Caco-2 (cell line): Measurements from ENCODE around the gene RING1. TPM values are rescaled to one million over a fixed set of nuclear protein-coding genes. Genes with fewer than 3 reads are reported as not detected.

Experiments used
- BruUV-seq: library from RNA; stranded (reverse); fragments of 400-500 nt; replicated peaks from 2 replicates; lab custom pipeline; 2021; lab: Mats Ljungman, UMichigan
- CTCF ChIA-PET: fragments of 300-600 bp; sonication (Branson Sonifier 250); formaldehyde crosslinking; loops from one replicate; lab custom pipeline; 2022; ENCODE audit warnings: antibody characterized with exemption; lab: Charles Lee
- POLR2A ChIA-PET: fragments of 300-600 bp; sonication (Branson Sonifier 250); formaldehyde crosslinking; loops from one replicate; lab custom pipeline; 2022; ENCODE audit warnings: antibody characterized with exemption; lab: Charles Lee
- DNase-seq, 2 experiments: peaks; one replicate each; pipeline versions ENCODE4 v3.0.0 to v3.0.0-alpha.2; 2020 to 2022
- H3K27me3 ChIP-seq: replicated peaks from 2 replicates; pipeline ENCODE4 v1.6.0; 2011; ENCODE audit warnings: low read length; ENCODE audit not compliant: control insufficient read depth, insufficient read depth
- H3K36me3 ChIP-seq: 2 replicates; pipeline ENCODE4 v1.5.1; 2011; ENCODE audit warnings: low read length; ENCODE audit not compliant: control insufficient read depth, insufficient read depth
- H3K4me1 ChIP-seq: fragments of 250-450 bp; sonication (Bioruptor Pico); 2 replicates; pipeline ENCODE4 v1.5.1; 2020; ENCODE audit warnings: mild to moderate bottlenecking
- H3K4me3 ChIP-seq: 2 replicates; pipeline ENCODE4 v1.5.1; 2011; ENCODE audit warnings: low read depth, mild to moderate bottlenecking, control low read depth, low read length
- H3K9me3 ChIP-seq: fragments of 250-450 bp; sonication (Bioruptor Pico); 2 replicates; pipeline ENCODE4 v1.5.1; 2020; ENCODE audit warnings: mild to moderate bottlenecking, moderate library complexity
- H3K27ac Mint-ChIP-seq: one replicate; pipeline ENCODE4 v1.8.0; 2022; ENCODE audit warnings: mixed read lengths; ENCODE audit not compliant: unreplicated experiment
- H3K27me3 Mint-ChIP-seq: one replicate; pipeline ENCODE4 v1.8.0; 2022; ENCODE audit warnings: mixed read lengths; ENCODE audit not compliant: insufficient read depth, unreplicated experiment
- H3K36me3 Mint-ChIP-seq: one replicate; pipeline ENCODE4 v1.8.0; 2022; ENCODE audit warnings: mild to moderate bottlenecking, mixed read lengths; ENCODE audit not compliant: insufficient read depth, unreplicated experiment
- H3K4me1 Mint-ChIP-seq: one replicate; pipeline ENCODE4 v1.8.0; 2022; ENCODE audit warnings: low read depth, mixed read lengths; ENCODE audit not compliant: unreplicated experiment
- H3K4me3 Mint-ChIP-seq: one replicate; pipeline ENCODE4 v1.8.0; 2022; ENCODE audit warnings: mild to moderate bottlenecking, moderate library complexity, mixed read lengths; ENCODE audit not compliant: unreplicated experiment
- H3K9me3 Mint-ChIP-seq: one replicate; pipeline ENCODE4 v1.8.0; 2022; ENCODE audit warnings: mixed read lengths; ENCODE audit not compliant: unreplicated experiment
- CTCF ChIP-seq, 2 experiments: fragments of 200-600 bp in 1 of 2; IDR thresholded peaks; 1 replicate in 1 of 2; 2 replicates in 1 of 2; pipeline versions ENCODE4 v1.5.1 to v1.8.0; 2011 to 2022; ENCODE audit warnings: antibody characterized with exemption in 1 of 2, control low read depth in 1 of 2, inconsistent platforms in 1 of 2, low read depth in 1 of 2, low read length in 1 of 2, mild to moderate bottlenecking in 1 of 2, moderate library complexity in 1 of 2; ENCODE audit not compliant: insufficient read depth in 1 of 2, severe bottlenecking in 1 of 2, unreplicated experiment in 1 of 2
- intact Hi-C: fragments of 100-400 bp; cut with micrococcal nuclease; formaldehyde crosslinking; loops from one replicate; pipeline ENCODE4 v1.10.0; 2022; ENCODE audit not compliant: unreplicated experiment
- total RNA-seq: library from RNA; stranded (reverse); gene quantifications from 2 replicates; pipeline ENCODE4 v1.2.3, GENCODE V29; 2022

RING1 gene
- total RNA-seq, 1 experiment from 2014 or later, result 32.0 TPM

GRCh38 chr6:33176906-33177305 is 31.4 kb upstream of the RING1 start:
- ChIA-PET POLR2A (interaction anchor here (0.6 kb wide), 1 partner anchor 1218 kb away, joined by 11 read pairs; no protein-coding TSS in a partner anchor), CTCF (no interaction called here)
- H3K4me1 ChIP-seq, result no peaks in the 10 kb centered on the region
- no peak overlapping the region for H3K4me3 ChIP-seq
- Mint-ChIP-seq H3K27me3 (peaks cover 16% of the 10 kb centered on the region), H3K9me3 (no peaks in the 10 kb centered on the region), H3K4me3 (no peak overlapping the region), H3K36me3 (no peaks in the 10 kb centered on the region), H3K4me1 (no peaks in the 10 kb centered on the region), H3K27ac (no peak overlapping the region)
- no peaks in the 10 kb centered on the region for H3K9me3 ChIP-seq
- BruUV-seq, result no TSS peak
- intact Hi-C loops, result no loop called here
- no peaks in the 10 kb centered on the region for H3K27me3 ChIP-seq
- TF ChIP-seq CTCF (IDR thresholded peaks at IDR 0.05; ENCODE audit: insufficient read depth in 1 of 2, low read depth in 1 of 2, low read length in 1 of 2, severe bottlenecking in 1 of 2, unreplicated experiment in 1 of 2), result no peak
- DNase-seq, result no peak
- H3K36me3 ChIP-seq, result no peaks in the 10 kb centered on the region

- no peak overlapping the region for H3K27ac Mint-ChIP-seq
- TF ChIP-seq CTCF (IDR thresholded peaks at IDR 0.05; ENCODE audit: insufficient read depth in 1 of 2, low read depth in 1 of 2, low read length in 1 of 2, severe bottlenecking in 1 of 2, unreplicated experiment in 1 of 2), result no peak
- H3K27me3 ChIP-seq, result no peaks in the 10 kb centered on the region
- intact Hi-C loops, result no loop called here
- no peaks in the 10 kb centered on the region for H3K36me3 ChIP-seq
- no peaks in the 10 kb centered on the region for H3K4me1 ChIP-seq
- DNase-seq, result no peak
- H3K4me3 Mint-ChIP-seq, result no peak overlapping the region
- BruUV-seq, result no TSS peak
- H3K36me3 Mint-ChIP-seq, result no peaks in the 10 kb centered on the region
- H3K4me3 ChIP-seq, result no peak overlapping the region
- ChIA-PET POLR2A (interaction anchor here (0.6 kb wide), 1 partner anchor 1218 kb away, joined by 11 read pairs; no protein-coding TSS in a partner anchor), CTCF (no interaction called here)
- no peaks in the 10 kb centered on the region for H3K4me1 Mint-ChIP-seq
- no peaks in the 10 kb centered on the region for H3K9me3 ChIP-seq
- H3K9me3 Mint-ChIP-seq, result peaks cover 4% of the 10 kb centered on the region
- peaks cover 16% of the 10 kb centered on the region for H3K27me3 Mint-ChIP-seq
These were observed 30.5 kb upstream of the RING1 start for GRCh38 chr6:33177552-33178446.

GRCh38 chr6:33178755-33179475 is 29.4 kb upstream of the RING1 start:
- Mint-ChIP-seq H3K4me3 (no peak overlapping the region), H3K27me3 (peaks cover 16% of the 10 kb centered on the region), H3K27ac (no peak overlapping the region), H3K36me3 (no peaks in the 10 kb centered on the region), H3K4me1 (no peaks in the 10 kb centered on the region), H3K9me3 (peaks cover 15% of the 10 kb centered on the region)
- Histone ChIP-seq H3K36me3 (no peaks in the 10 kb centered on the region), H3K4me3 (no peak overlapping the region), H3K9me3 (no peaks in the 10 kb centered on the region), H3K27me3 (no peaks in the 10 kb centered on the region), H3K4me1 (no peaks in the 10 kb centered on the region)
- TF ChIP-seq CTCF (IDR thresholded peaks at IDR 0.05; ENCODE audit: insufficient read depth in 1 of 2, low read depth in 1 of 2, low read length in 1 of 2, severe bottlenecking in 1 of 2, unreplicated experiment in 1 of 2), result no peak
- POLR2A ChIA-PET, result no interaction called here
- DNase-seq, result no peak
- BruUV-seq, result no TSS peak
- intact Hi-C loops, result no loop called here
- CTCF ChIA-PET, result no interaction called here
